Measurements from ENCODE around the gene EGF.
"Not testable (repeated sequence)": the region's sequence is repeated elsewhere in the genome, so short reads cannot be mapped to it uniquely, and the experiment has no call there.

The EGF gene

GRCh38 chr4:109914322-109914721 lies 1.6 kb downstream of the EGF start:
- no peak for DNase-seq (ENCODE audit: low read depth in 3 of 3, low spot score in 1 of 3)

- DNase-seq (ENCODE audit: low read depth in 3 of 3, low spot score in 1 of 3) = no peak
Measured at GRCh38 chr4:109915385-109916026, 2.8 kb downstream of the EGF start.

GRCh38 chr4:109916027-109916409 lies 3.3 kb downstream of the EGF start:
- DNase-seq (ENCODE audit: low read depth in 3 of 3, low spot score in 1 of 3) = no peak

- no peak for DNase-seq (ENCODE audit: low read depth in 3 of 3, low spot score in 1 of 3)
Measured at GRCh38 chr4:109921384-109921808, 8.7 kb downstream of the EGF start.

- no peak for DNase-seq (ENCODE audit: low read depth in 3 of 3, low spot score in 1 of 3)
Measured at GRCh38 chr4:109925396-109925795, 12.7 kb downstream of the EGF start.

- DNase-seq (ENCODE audit: low read depth in 3 of 3, low spot score in 1 of 3) = no peak
Measured at GRCh38 chr4:109928327-109929045, 15.8 kb downstream of the EGF start.

GRCh38 chr4:109930464-109930863 lies 17.8 kb downstream of the EGF start:
- no peak for DNase-seq (ENCODE audit: low read depth in 3 of 3, low spot score in 1 of 3)

- no peak for DNase-seq (ENCODE audit: low read depth in 3 of 3, low spot score in 1 of 3)
Measured at GRCh38 chr4:109930872-109931271, 18.2 kb downstream of the EGF start.

- DNase-seq (ENCODE audit: low read depth in 3 of 3, low spot score in 1 of 3) = no peak
Measured at GRCh38 chr4:109931318-109931717, 18.6 kb downstream of the EGF start.

GRCh38 chr4:109937352-109937751 lies 24.7 kb downstream of the EGF start:
- not testable (repeated sequence) for DNase-seq (ENCODE audit: low read depth in 3 of 3, low spot score in 1 of 3)

- DNase-seq (ENCODE audit: low read depth in 3 of 3, low spot score in 1 of 3) = no peak
Measured at GRCh38 chr4:109939190-109939589, 26.5 kb downstream of the EGF start.

- DNase-seq (ENCODE audit: low read depth in 3 of 3, low spot score in 1 of 3) = no peak
Measured at GRCh38 chr4:109942292-109942926, 29.7 kb downstream of the EGF start.

- no peak for DNase-seq (ENCODE audit: low read depth in 3 of 3, low spot score in 1 of 3)
Measured at GRCh38 chr4:109943745-109944144, 31.1 kb downstream of the EGF start.

- no peak for DNase-seq (ENCODE audit: low read depth in 3 of 3, low spot score in 1 of 3)
Measured at GRCh38 chr4:109944591-109944990, 31.9 kb downstream of the EGF start.

- DNase-seq (ENCODE audit: low read depth in 3 of 3, low spot score in 1 of 3) = no peak
Measured at GRCh38 chr4:109945056-109945455, 32.4 kb downstream of the EGF start.

GRCh38 chr4:109946120-109946519 lies 33.4 kb downstream of the EGF start:
- no peak for DNase-seq (ENCODE audit: low read depth in 3 of 3, low spot score in 1 of 3)

- no peak for DNase-seq (ENCODE audit: low read depth in 3 of 3, low spot score in 1 of 3)
Measured at GRCh38 chr4:109947457-109947856, 34.8 kb downstream of the EGF start.

- DNase-seq (ENCODE audit: low read depth in 3 of 3, low spot score in 1 of 3) = no peak
Measured at GRCh38 chr4:109947918-109948317, 35.2 kb downstream of the EGF start.

- DNase-seq (ENCODE audit: low read depth in 3 of 3, low spot score in 1 of 3) = not testable (repeated sequence)
Measured at GRCh38 chr4:109949099-109949718, 36.5 kb downstream of the EGF start.

GRCh38 chr4:109952612-109953011 lies 39.9 kb downstream of the EGF start:
- no peak for DNase-seq (ENCODE audit: low read depth in 3 of 3, low spot score in 1 of 3)

GRCh38 chr4:109953556-109953955 lies 40.9 kb downstream of the EGF start:
- DNase-seq (ENCODE audit: low read depth in 3 of 3, low spot score in 1 of 3) = no peak

GRCh38 chr4:109955146-109955545 lies 42.5 kb downstream of the EGF start:
- no peak for DNase-seq (ENCODE audit: low read depth in 3 of 3, low spot score in 1 of 3)

Data from stimulated activated CD4-positive, alpha-beta T cell treated with anti-CD3 and anti-CD28 coated beads, TNF-alpha, amount 100 ng/mL, for 1 hour (primary cell).